ENCODE results near the gene FBXW4.

- TF ChIP-seq CTCF (conservative IDR thresholded peaks at IDR 0.05) (no peak), EZH2 (IDR thresholded peaks at IDR 0.05; ENCODE audit: low read depth) (no peak)
Observed at GRCh38 chr10:101645659-101646058, 49.3 kb downstream of the FBXW4 start.
